Stimulated activated CD8-positive, alpha-beta memory T cell treated with anti-CD3 and anti-CD28 coated beads, Interleukin-4, amount 100 ng/mL, for 1 hour (primary cell): ENCODE results near the gene L3HYPDH.

Experiments
- DNase-seq, 2 donors: peaks; one replicate each; pipeline ENCODE4 v3.0.0-alpha.2; 2020; ENCODE audit warnings: low read depth in 2 of 2, low spot score in 1 of 2

The L3HYPDH gene

GRCh38 chr14:59427653-59428580 lies 56.3 kb downstream of the L3HYPDH start:
- no peak for DNase-seq

DNA sequence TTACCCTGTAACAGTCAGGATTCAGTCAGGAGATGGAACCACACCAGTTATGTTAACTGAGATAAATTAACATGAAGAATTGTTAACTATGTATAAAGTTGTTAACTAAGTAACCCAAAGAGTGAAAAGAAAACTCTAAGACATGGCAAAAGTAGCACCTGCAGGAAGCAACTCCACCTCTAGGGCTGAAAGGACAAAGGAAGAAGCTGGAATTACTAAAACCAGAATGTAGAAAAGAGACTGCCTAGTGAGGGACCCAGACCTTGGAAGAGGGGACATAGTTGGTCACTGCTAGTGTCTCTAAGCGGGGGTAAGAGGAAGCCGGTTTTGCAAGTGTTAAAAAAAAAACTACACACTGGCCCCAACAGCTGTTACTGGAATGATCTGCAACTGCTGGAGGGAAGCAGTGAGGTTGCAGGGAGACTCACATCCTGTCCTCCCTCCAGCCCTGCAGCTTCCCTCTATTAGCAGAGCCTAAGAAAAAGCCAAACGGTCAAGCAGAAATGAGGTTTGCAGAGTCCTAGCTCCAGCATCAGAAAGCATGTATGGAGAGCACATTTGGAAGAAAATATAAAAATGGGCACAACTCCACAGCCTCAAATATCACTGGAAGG lies 58.8 kb downstream of the L3HYPDH start:
- DNase-seq = no peak

GRCh38 chr14:59424341-59425071 lies 59.7 kb downstream of the L3HYPDH start:
- no peak for DNase-seq
